Small intestine (tissue), 7 donors: Measurements from ENCODE around the gene IGHMBP2. TPM values are rescaled to one million over a fixed set of nuclear protein-coding genes. Genes with fewer than 3 reads are reported as not detected.

Source experiments
- DNase-seq, 2 donors: peaks; one replicate each; pipeline versions ENCODE4 v3.0.0 to v3.0.0-alpha.2; 2013
- FAIRE-seq: peaks from 2 replicates; lab custom pipeline; 2012; peaks lifted over from hg19 to GRCh38; lab: Jason Lieb, UNC
- H3K27ac ChIP-seq, 3 donors: one replicate each; pipeline ENCODE4 v1.5.1; 2013; ENCODE audit warnings: low read length in 2 of 3, mild to moderate bottlenecking in 2 of 3, control low read depth in 1 of 3, inconsistent platforms in 1 of 3, low read depth in 1 of 3, moderate library complexity in 1 of 3
- H3K27me3 ChIP-seq, 3 donors: one replicate each; pipeline ENCODE4 v1.6.1; 2013; ENCODE audit warnings: low read length in 3 of 3, inconsistent platforms in 1 of 3; ENCODE audit not compliant: control insufficient read depth in 3 of 3, insufficient read depth in 3 of 3
- H3K36me3 ChIP-seq, 3 donors: one replicate each; pipeline ENCODE4 v1.6.1; 2013; ENCODE audit warnings: low read length in 3 of 3, inconsistent platforms in 1 of 3, low read depth in 1 of 3, mild to moderate bottlenecking in 1 of 3, moderate library complexity in 1 of 3; ENCODE audit not compliant: control insufficient read depth in 3 of 3, insufficient read depth in 2 of 3
- H3K4me1 ChIP-seq, 3 donors: one replicate each; pipeline ENCODE4 v1.6.1; 2013; ENCODE audit warnings: low read length in 2 of 3, inconsistent platforms in 1 of 3, low read depth in 1 of 3, mild to moderate bottlenecking in 1 of 3, moderate library complexity in 1 of 3; ENCODE audit not compliant: control insufficient read depth in 3 of 3, insufficient read depth in 2 of 3
- H3K4me3 ChIP-seq, 3 donors: one replicate each; pipeline ENCODE4 v1.5.1; 2013; ENCODE audit warnings: low read length in 3 of 3, control low read depth in 1 of 3, inconsistent platforms in 1 of 3, low read depth in 1 of 3, mild to moderate bottlenecking in 1 of 3, moderate library complexity in 1 of 3
- H3K9me3 ChIP-seq, 2 donors: one replicate each; pipeline ENCODE4 v1.6.1; 2013; ENCODE audit warnings: low read depth in 1 of 2, low read length in 1 of 2; ENCODE audit not compliant: control insufficient read depth in 2 of 2, insufficient read depth in 1 of 2
- WGBS, 3 donors: extraction: QIAGEN DNeasy Blood & Tissue Kit; methylation state at CpG; one replicate each; pipeline ENCODE4 v1.1.7; 2013; 5-methylcytosine and 5-hydroxymethylcytosine counted together
- polyA plus RNA-seq, 4 donors: library from polyadenylated mRNA; stranded (reverse) in 3 of 4; unstranded in 1 of 4; fragments of 200-250 nt in 3 of 4; fragments of 120-200 nt in 1 of 4; gene quantifications; one replicate each; pipeline versions ENCODE4 v1.2.1 to v1.2.3, GENCODE V29; 2013
- donor health status: healthy with polysubstance abuse.
- donor health status: control.
- donor health status: control.
- donor health status: Bipolar disorder and iron deficiency.
- donor health status: healthy.

Gene IGHMBP2
- polyA plus RNA-seq, 4 donors = 10.3 to 40.7 (median 19.5) TPM

DNA sequence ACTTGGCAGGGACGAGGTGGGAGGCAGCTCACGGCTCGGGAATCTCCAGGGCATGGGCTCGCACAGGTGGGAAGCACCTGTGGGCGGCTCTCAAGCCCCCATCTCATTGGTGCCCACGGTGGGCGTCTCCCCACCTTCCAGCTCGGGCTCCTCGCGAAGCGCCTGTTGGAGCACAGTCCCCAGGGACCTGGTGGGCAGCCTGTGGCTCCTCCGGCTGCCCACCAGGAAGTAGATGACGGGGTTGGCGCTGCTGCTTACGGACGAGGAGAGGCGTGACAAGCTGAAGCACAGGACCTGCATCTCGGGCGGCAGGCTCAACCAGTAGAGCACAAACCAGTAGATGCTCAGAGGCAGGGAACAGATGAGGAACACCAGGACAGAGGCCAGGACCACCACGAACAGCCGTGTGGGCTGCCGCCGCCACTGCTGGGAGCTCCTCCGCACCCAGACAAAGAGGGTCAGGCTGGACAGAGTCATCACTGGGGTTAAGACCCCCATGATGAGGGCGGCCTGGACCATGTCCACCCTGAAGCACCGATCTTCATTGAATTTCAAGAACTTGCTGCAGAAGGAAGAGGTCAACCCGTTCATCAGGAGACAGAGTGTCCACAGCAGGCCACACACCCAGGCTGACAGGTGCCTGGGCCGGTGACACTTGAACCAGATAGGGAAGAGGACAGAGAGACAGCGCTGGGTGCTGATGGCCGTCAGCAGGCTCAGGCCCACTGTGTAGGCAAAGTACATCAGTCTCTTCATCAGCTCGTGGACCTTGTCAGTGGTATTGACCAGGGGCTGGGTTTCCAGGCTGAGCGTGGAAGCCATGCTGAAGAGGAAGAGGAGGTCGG lies 76.5 kb downstream of the IGHMBP2 start:
- no peak overlapping the region for H3K27ac ChIP-seq
- no peaks in the 10 kb centered on the region for H3K4me1 ChIP-seq
- no peaks in the 10 kb centered on the region for H3K27me3 ChIP-seq
- DNase-seq (no peak), FAIRE-seq (no peak)
- 79 to 84% (median 81%) methylated on average over 31 to 33 of the region's 33 CpGs for WGBS, 3 donors
- H3K9me3 ChIP-seq = no peaks in the 10 kb centered on the region
- H3K36me3 ChIP-seq = no peaks in the 10 kb centered on the region
- H3K4me3 ChIP-seq = no peak overlapping the region

DNA sequence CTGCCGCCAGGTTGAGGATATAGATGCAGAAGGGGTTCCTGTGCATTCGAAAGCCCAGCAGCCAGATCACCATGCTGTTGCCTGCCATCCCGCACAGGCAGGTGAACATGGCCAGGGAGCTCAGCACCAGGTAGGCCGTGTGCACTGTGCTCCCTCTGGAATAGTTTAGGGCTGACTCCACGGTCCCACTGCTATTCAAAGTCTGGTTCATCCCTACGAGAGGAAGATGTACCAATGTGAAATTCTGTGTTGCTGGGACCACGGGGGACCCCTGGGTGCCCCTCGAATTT lies 77.0 kb downstream of the IGHMBP2 start, which contains the start of gene MRGPRD:
Gene MRGPRD, minus strand, starts transcription at position 211 of the 290 bp plus-strand sequence. Its CDS starts 0 bp downstream, at position 211.
- Histone ChIP-seq H3K9me3 (peaks cover 0 to 2% of the 10 kb centered on the region in 2 donors), H3K4me1 (no peaks in the 10 kb centered on the region), H3K36me3 (no peaks in the 10 kb centered on the region), H3K27ac (no peak within 1 kb of the TSS), H3K27me3 (no peaks in the 10 kb centered on the region), H3K4me3 (no peak within 1 kb of the TSS)
- no peak for FAIRE-seq
- WGBS, 3 donors = 73 to 84% (median 74%) methylated on average over 8 of the region's 8 CpGs
- DNase-seq = no peak

DNA sequence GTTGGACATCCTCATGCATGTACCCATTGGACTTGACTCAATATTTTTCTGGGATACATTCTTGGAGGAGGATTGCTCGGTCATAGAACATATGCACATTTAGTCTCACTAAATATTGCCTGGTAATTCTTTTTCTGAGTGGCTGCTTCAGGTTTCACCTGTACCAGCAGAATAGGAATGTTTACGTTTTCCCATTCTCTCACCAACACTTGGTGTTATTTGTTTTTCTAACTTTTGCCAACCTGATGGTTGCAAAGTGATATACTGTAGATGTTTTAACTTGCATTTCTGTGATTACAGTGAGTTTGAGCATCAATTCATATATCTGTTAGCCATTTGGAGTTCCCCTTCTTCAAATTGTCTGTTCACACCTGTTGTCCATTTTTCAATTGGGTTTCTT lies 78.4 kb downstream of the IGHMBP2 start:
- Histone ChIP-seq H3K4me3 (no peak overlapping the region), H3K27me3 (peaks cover 0 to under 1% (median 0%) of the 10 kb centered on the region in 3 donors), H3K36me3 (no peaks in the 10 kb centered on the region), H3K9me3 (peaks cover 0 to 9% of the 10 kb centered on the region in 2 donors), H3K27ac (no peak overlapping the region), H3K4me1 (no peaks in the 10 kb centered on the region)
- 88 to 94% (median 91%) methylated on average over 2 of the region's 2 CpGs for WGBS, 3 donors
- DNase-seq = no peak
- no peak for FAIRE-seq

DNA sequence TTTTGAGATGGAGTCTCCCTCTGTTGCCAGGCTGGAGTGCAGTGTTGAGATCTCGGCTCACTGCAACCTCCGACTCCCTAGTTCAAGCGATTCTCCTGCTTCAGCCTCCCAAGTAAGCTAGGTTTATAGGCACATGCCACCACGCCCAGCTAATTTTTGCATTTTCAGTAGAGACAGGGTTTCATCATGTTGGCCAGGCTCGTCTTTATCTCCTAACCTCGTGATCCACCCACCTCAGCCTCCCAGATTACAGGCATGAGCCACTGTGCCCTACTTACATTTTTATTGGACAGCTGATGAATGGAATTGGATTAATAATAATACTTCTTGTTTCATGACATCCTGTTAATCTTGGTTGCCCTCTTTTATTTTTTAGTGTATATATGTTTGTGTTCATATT lies 80.1 kb downstream of the IGHMBP2 start:
- no peak for FAIRE-seq
- H3K4me1 ChIP-seq = no peaks in the 10 kb centered on the region
- H3K27me3 ChIP-seq = peaks cover 0 to 3% (median 0%) of the 10 kb centered on the region in 3 donors
- DNase-seq = no peak
- WGBS, 3 donors = 59 to 80% (median 62%) methylated on average over 6 of the region's 6 CpGs
- H3K36me3 ChIP-seq = no peaks in the 10 kb centered on the region
- no peak overlapping the region for H3K4me3 ChIP-seq
- peaks cover 0 to 9% of the 10 kb centered on the region in 2 donors for H3K9me3 ChIP-seq
- H3K27ac ChIP-seq = no peak overlapping the region

DNA sequence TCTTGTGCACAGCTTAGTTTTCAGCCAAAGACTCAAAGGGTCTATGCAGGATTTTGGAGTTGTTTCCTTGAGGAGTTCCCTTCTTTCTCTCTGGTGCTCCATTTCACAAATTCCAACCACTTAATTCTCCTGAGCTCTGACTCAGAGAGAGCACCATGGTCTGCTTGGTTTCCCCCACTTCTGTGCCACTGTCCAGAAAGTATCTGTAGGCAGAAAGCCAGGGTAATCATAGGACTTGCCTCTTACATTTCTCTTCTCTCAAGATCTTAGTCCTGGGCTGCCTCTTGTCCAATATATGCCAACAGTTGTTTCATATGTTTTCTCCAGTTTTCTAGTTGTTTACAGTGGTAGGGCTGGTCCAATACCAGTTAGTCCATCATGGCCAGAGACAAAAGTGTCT lies 83.5 kb downstream of the IGHMBP2 start:
- peak overlapping the region in 1 of 3 donors; percentile 49 for H3K27ac ChIP-seq
- H3K9me3 ChIP-seq = peaks cover 0 to 9% of the 10 kb centered on the region in 2 donors
- DNase-seq (no peak), FAIRE-seq (no peak)
- H3K4me1 ChIP-seq = no peaks in the 10 kb centered on the region
- H3K36me3 ChIP-seq = no peaks in the 10 kb centered on the region
- no peak overlapping the region for H3K4me3 ChIP-seq
- peaks cover 0 to 3% (median 0%) of the 10 kb centered on the region in 3 donors for H3K27me3 ChIP-seq

DNA sequence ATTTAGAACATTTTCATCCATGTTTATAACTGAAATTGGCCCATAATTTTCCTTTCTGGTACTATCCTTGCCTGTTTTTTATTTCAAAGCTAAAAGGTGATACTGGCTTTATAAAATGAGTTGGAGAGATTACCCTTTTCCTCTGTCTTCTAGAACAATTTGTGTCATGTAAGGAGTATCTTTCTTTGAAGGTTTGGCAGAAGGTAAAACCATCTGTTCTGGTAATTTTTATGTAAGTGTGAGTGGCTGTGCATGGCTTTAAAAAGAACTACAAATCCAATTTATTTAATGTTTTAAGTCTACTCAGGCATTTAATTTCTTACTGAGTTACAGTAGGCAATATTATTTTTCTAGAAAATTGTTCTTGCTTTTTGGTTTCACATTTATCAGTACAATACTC lies 84.8 kb downstream of the IGHMBP2 start:
- Histone ChIP-seq H3K4me3 (no peak overlapping the region), H3K27ac (no peak overlapping the region), H3K27me3 (peaks cover 0 to 6% (median 3%) of the 10 kb centered on the region in 3 donors), H3K9me3 (peaks cover 0 to 9% of the 10 kb centered on the region in 2 donors), H3K4me1 (no peaks in the 10 kb centered on the region), H3K36me3 (no peaks in the 10 kb centered on the region)
- FAIRE-seq (no peak), DNase-seq (no peak)

Other genes starting within 250 kb of the IGHMBP2 start
- gene GAL, start 219.3 kb upstream of the IGHMBP2 start, polyA plus RNA-seq = 10 to 100 TPM in 1 of 4 donors, 1 to 10 TPM in 1, not detected in 2; 3.8 to 11.9 TPM
- gene TESMIN, start 152.4 kb upstream of the IGHMBP2 start, polyA plus RNA-seq = 1 to 10 TPM; 1.1 to 8.8 (median 4.4) TPM
- 10 to 100 TPM; 29.5 to 34.9 (median 31.5) TPM for gene CPT1A, start 62.0 kb upstream of the IGHMBP2 start, polyA plus RNA-seq
- gene MRPL21, start 59 bp upstream of the IGHMBP2 start, polyA plus RNA-seq = 100 to 1,000 TPM in 2 of 4 donors, 10 to 100 TPM in 2; 61.4 to 135 (median 99.9) TPM
- under 1 TPM in 1 of 4 donors, not detected in 3; 0.06 TPM for gene MRGPRD, start 77.1 kb downstream of the IGHMBP2 start, polyA plus RNA-seq
- 10 to 100 TPM in 1 of 4 donors, 1 to 10 TPM in 2, under 1 TPM in 1; 0.81 to 16.9 (median 2.1) TPM for gene MRGPRF, start 109.4 kb downstream of the IGHMBP2 start, polyA plus RNA-seq
- 10 to 100 TPM; 11.1 to 32.8 (median 12.8) TPM for gene TPCN2, start 145.0 kb downstream of the IGHMBP2 start, polyA plus RNA-seq